HEK293 (cell line): ENCODE results near the gene ZNF146.
A peak's percentile ranks its signal among the peaks of the same experiment; 100 is the strongest.

Experiments used
- CTCF ChIA-PET: fragments of 350-600 bp; formaldehyde crosslinking; extraction: SDS; loops from one replicate; lab custom pipeline; 2021; ENCODE audit warnings: antibody characterized with exemption; lab: Yijun Ruan, JAX
- POLR2A ChIA-PET: fragments of 300-600 bp; formaldehyde crosslinking; extraction: SDS; loops from one replicate; lab custom pipeline; 2020; ENCODE audit warnings: antibody characterized with exemption, inconsistent platforms; lab: Yijun Ruan, JAX
- H3K27ac ChIP-seq: fragments of 200-500 bp; sonication (Bioruptor generic); 2 replicates; pipeline ENCODE4 v1.5.1; 2014; ENCODE audit warnings: low read depth, low read length, control low read depth, inconsistent platforms; ENCODE audit errors: extremely low read depth
- H3K36me3 ChIP-seq, 2 experiments: fragments of 200-500 bp in 1 of 2; sonication (Bioruptor generic) in 1 of 2; 1 replicate in 1 of 2; 2 replicates in 1 of 2; pipeline ENCODE4 v1.5.1; 2014 to 2017; ENCODE audit warnings: inconsistent platforms in 2 of 2, low read length in 2 of 2; ENCODE audit not compliant: control insufficient read depth in 2 of 2, insufficient read depth in 1 of 2
- H3K4me1 ChIP-seq: fragments of 200-500 bp; sonication (Bioruptor generic); 2 replicates; pipeline ENCODE4 v1.5.1; 2014; ENCODE audit warnings: mild to moderate bottlenecking, low read length, inconsistent platforms; ENCODE audit not compliant: control insufficient read depth, insufficient read depth
- H3K4me3 ChIP-seq: 2 replicates; pipeline ENCODE4 v1.5.1; 2011; ENCODE audit warnings: low read depth, mild to moderate bottlenecking, control low read depth, low read length, moderate library complexity
- H3K9me3 ChIP-seq: fragments of 200-500 bp; sonication (Bioruptor generic); 2 replicates; pipeline ENCODE4 v1.5.1; 2014; ENCODE audit warnings: low read depth, low read length, inconsistent platforms; ENCODE audit not compliant: control insufficient read depth, insufficient read depth
- KLF17 ChIP-seq: fragments of 450-650 bp; formaldehyde crosslinking; IDR thresholded peaks from 2 replicates; pipeline ENCODE4 v1.5.1; 2016; ENCODE audit warnings: missing biosample characterization, missing genetic modification characterization
- MZF1 ChIP-seq: fragments of 450-650 bp; formaldehyde crosslinking; IDR thresholded peaks from 2 replicates; pipeline ENCODE4 v1.5.1; 2017; ENCODE audit warnings: missing biosample characterization, missing genetic modification characterization, borderline replicate concordance
- SCRT1 ChIP-seq: fragments of 450-650 bp; formaldehyde crosslinking; IDR thresholded peaks from 2 replicates; pipeline ENCODE4 v1.5.1; 2016; ENCODE audit warnings: missing biosample characterization, missing genetic modification characterization, borderline replicate concordance
- ZBTB49 ChIP-seq: fragments of 450-650 bp; formaldehyde crosslinking; IDR thresholded peaks from 2 replicates; pipeline ENCODE4 v1.5.1; 2016; ENCODE audit warnings: missing biosample characterization, missing genetic modification characterization, low read depth
- ZFP69B ChIP-seq: fragments of 450-650 bp; formaldehyde crosslinking; IDR thresholded peaks from 2 replicates; pipeline ENCODE4 v1.5.1; 2016; ENCODE audit warnings: missing biosample characterization, missing genetic modification characterization
- ZNF10 ChIP-seq: fragments of 450-650 bp; formaldehyde crosslinking; IDR thresholded peaks from 2 replicates; pipeline ENCODE4 v1.5.1; 2017; ENCODE audit warnings: missing biosample characterization, missing genetic modification characterization
- ZNF133 ChIP-seq: fragments of 450-650 bp; formaldehyde crosslinking; IDR thresholded peaks from 2 replicates; pipeline ENCODE4 v1.5.1; 2016; ENCODE audit warnings: missing biosample characterization, missing genetic modification characterization
- ZNF16 ChIP-seq: fragments of 450-650 bp; formaldehyde crosslinking; IDR thresholded peaks from 2 replicates; pipeline ENCODE4 v1.5.1; 2016; ENCODE audit warnings: low read depth, missing biosample characterization, missing genetic modification characterization
- ZNF404 ChIP-seq: fragments of 450-650 bp; formaldehyde crosslinking; IDR thresholded peaks from 2 replicates; pipeline ENCODE4 v1.5.1; 2017; ENCODE audit warnings: missing biosample characterization, missing genetic modification characterization
- ZNF501 ChIP-seq: fragments of 450-650 bp; formaldehyde crosslinking; IDR thresholded peaks from 2 replicates; pipeline ENCODE4 v1.5.1; 2016; ENCODE audit warnings: missing biosample characterization, missing genetic modification characterization
- ZNF580 ChIP-seq: fragments of 450-650 bp; formaldehyde crosslinking; IDR thresholded peaks from 2 replicates; pipeline ENCODE4 v1.5.1; 2016; ENCODE audit warnings: missing biosample characterization, missing genetic modification characterization
- ZNF585B ChIP-seq: fragments of 450-650 bp; formaldehyde crosslinking; IDR thresholded peaks from 2 replicates; pipeline ENCODE4 v1.5.1; 2016; ENCODE audit warnings: missing biosample characterization, missing genetic modification characterization
- ZNF596 ChIP-seq: fragments of 450-650 bp; IDR thresholded peaks from 2 replicates; pipeline ENCODE4 v1.5.0; 2018; ENCODE audit warnings: missing biosample characterization, mild to moderate bottlenecking, missing genetic modification characterization, moderate library complexity
- ZNF639 ChIP-seq: fragments of 450-650 bp; formaldehyde crosslinking; IDR thresholded peaks from 2 replicates; pipeline ENCODE4 v1.5.1; 2016; ENCODE audit warnings: missing biosample characterization, missing genetic modification characterization
- ZSCAN4 ChIP-seq: fragments of 450-650 bp; formaldehyde crosslinking; IDR thresholded peaks from 2 replicates; pipeline ENCODE4 v1.5.1; 2017; ENCODE audit warnings: missing biosample characterization, missing genetic modification characterization
- ZXDB ChIP-seq: fragments of 450-650 bp; formaldehyde crosslinking; IDR thresholded peaks from 2 replicates; pipeline ENCODE4 v1.5.1; 2016; ENCODE audit warnings: missing biosample characterization, missing genetic modification characterization

ZNF146 gene

GRCh38 chr19:36257520-36257876, 42.6 kb downstream of the ZNF146 start:
- Histone ChIP-seq H3K9me3 (peaks cover 3% of the 10 kb centered on the region; the same call in 1 of the 2 replicates), H3K4me1 (peaks cover 3% of the 10 kb centered on the region), H3K27ac (no peak overlapping the region), H3K36me3 (no peaks in the 10 kb centered on the region; a peak in 1 of 3 replicates), H3K4me3 (no peak overlapping the region)
- POLR2A ChIA-PET, result no interaction called here
- TF ChIP-seq ZNF10 (tag by site-specific recombination) (no peak), ZBTB49 (tag by site-specific recombination) (no peak), ZNF580 (no peak), KLF17 (tag by site-specific recombination) (no peak), ZNF133 (tag by site-specific recombination) (no peak), SCRT1 (no peak), MZF1 (tag by site-specific recombination) (no peak), ZNF501 (tag by site-specific recombination) (no peak), ZNF585B (tag by site-specific recombination) (no peak), ZNF404 (tag by site-specific recombination) (no peak)
- CTCF ChIA-PET, result no interaction called here

- ChIA-PET POLR2A (no interaction called here), CTCF (no interaction called here)
- Histone ChIP-seq H3K4me3 (no peak overlapping the region), H3K4me1 (peaks cover 3% of the 10 kb centered on the region), H3K9me3 (peaks cover 3% of the 10 kb centered on the region; the same call in 1 of the 2 replicates), H3K27ac (no peak overlapping the region), H3K36me3 (no peaks in the 10 kb centered on the region; a peak in 1 of 3 replicates)
- TF ChIP-seq ZNF639 (tag by site-specific recombination) (no peak), ZXDB (tag by site-specific recombination) (no peak), ZFP69B (tag by site-specific recombination) (no peak), ZNF596 (tag by site-specific recombination) (peak; percentile 55; the same call in 1 of the 2 replicates)
Observed at GRCh38 chr19:36258028-36258875, 43.3 kb downstream of the ZNF146 start.

GRCh38 chr19:36259211-36259610, 44.3 kb downstream of the ZNF146 start:
- Histone ChIP-seq H3K4me3 (no peak overlapping the region), H3K27ac (no peak overlapping the region), H3K9me3 (peaks cover 3% of the 10 kb centered on the region; the same call in 1 of the 2 replicates), H3K36me3 (no peaks in the 10 kb centered on the region), H3K4me1 (no peaks in the 10 kb centered on the region; the same call in 1 of the 2 replicates)
- POLR2A ChIA-PET, result no interaction called here
- CTCF ChIA-PET, result no interaction called here
- TF ChIP-seq ZNF16 (tag by site-specific recombination) (no peak), ZSCAN4 (tag by site-specific recombination) (no peak)
